Glomerular endothelial cell (primary cell): Measurements from ENCODE around the gene PCMT1. TPM values are rescaled to one million over a fixed set of nuclear protein-coding genes. Genes with fewer than 3 reads are reported as not detected.
"Not testable (repeated sequence)": the region's sequence is repeated elsewhere in the genome, so short reads cannot be mapped to it uniquely, and the experiment has no call there.

Source experiments
- DNase-seq: peaks from one replicate; pipeline ENCODE4 v3.0.0-alpha.2; 2011; ENCODE audit warnings: low read depth, low spot score; ENCODE audit errors: extremely low read depth
- total RNA-seq: library from RNA; depleted of rRNA; stranded (reverse); fragments of >200 nt; gene quantifications from 2 replicates; pipeline ENCODE4 v1.2.3, GENCODE V29; 2015

PCMT1 gene
- total RNA-seq, 1 donor from 2014 or later = 101 TPM

DNA sequence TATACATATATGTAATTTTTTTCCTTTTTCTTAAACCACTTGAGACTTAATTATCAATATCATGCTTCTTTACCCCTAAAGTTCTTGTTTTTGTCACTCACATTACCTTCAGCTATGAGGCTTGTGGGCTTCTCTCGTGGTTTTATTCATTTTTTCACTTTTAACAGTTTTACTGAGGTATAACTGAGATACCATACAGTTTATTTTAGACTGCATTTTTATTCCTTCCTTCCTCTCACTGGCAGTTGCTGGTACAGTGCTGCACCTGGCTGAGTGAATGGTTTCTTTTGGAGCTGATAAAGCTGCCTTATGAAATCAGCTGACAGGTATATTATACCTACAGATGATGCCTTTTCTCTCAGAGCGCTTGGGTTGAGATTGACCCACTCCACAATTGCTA, 60.3 kb downstream of the PCMT1 start:
- DNase-seq = no peak

DNA sequence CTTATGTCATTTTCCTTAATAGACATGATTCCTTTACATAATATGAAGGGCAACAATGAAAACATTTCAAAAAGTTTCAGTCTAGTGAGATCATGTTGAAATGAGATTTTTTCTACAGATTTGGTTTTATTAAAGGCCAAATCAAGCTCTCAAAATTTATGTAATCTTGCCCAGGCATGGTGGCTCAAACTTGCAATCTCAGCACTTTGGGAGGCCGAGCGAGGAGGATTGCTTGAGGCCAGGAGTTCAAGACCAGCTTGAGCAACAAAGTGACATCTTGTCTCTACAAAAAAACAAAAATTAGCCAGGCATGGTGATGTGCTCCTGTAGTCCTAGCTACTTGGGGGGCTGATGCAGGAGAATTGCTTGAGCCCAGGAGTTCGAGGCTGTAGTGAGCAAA, 63.8 kb downstream of the PCMT1 start:
- no peak for DNase-seq

DNA sequence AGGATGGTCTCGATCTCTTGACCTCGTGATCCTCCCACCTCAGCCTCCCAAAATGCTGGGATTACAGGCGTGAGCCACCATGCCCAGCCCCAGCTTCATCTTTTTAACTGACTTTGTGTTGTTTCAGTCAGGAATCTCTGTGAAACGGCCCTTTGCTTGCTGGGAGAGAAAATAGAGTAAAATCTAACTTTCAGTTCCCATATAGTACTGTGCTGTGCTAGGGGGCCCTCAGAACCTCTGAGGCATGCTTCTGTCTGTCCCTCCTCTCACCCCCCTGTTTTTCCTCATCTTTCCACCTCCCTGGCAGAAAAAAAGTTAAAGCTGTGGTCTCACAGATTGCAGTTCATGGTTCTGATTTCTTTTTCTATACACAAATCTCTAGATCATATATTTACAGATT, 66.2 kb downstream of the PCMT1 start:
- no peak for DNase-seq

DNA sequence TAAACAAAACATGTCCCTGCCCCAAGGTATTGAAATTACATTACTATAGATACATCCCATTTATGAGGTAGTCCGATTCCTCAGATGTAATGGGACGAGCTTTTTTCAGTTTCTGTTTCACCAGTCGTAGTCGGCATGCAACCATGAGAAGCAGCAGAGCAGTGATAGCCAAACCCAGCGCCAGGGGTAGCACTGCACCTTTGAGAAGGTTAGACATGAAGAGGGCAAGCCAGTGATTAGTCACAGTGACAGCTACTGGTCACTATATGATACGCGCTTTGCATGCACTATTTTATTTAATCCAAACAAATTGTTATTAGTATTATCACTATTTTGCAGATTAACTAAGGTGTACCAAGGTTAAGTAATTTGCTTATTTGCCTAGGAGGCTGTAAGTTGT, 71.0 kb downstream of the PCMT1 start:
- no peak for DNase-seq

DNA sequence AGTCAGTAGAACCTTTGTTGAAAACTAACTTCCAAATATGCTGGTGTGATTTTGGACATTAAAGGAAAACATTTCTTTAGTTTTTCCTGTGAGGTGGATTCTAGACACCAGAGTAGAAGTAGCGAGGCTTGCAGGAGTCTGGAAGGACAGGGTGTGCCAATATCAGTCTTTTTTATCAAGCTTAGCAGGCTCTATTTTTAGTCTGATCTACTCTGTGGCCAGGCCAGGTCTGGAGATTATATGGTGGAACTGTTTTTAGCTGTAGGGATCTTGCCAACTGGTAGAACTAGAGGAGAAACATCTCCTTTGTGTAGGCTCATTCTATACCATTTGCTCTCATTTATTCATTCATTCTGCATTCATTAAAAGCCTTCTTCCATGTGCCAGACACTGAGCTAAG, 72.0 kb downstream of the PCMT1 start:
- DNase-seq = no peak

DNA sequence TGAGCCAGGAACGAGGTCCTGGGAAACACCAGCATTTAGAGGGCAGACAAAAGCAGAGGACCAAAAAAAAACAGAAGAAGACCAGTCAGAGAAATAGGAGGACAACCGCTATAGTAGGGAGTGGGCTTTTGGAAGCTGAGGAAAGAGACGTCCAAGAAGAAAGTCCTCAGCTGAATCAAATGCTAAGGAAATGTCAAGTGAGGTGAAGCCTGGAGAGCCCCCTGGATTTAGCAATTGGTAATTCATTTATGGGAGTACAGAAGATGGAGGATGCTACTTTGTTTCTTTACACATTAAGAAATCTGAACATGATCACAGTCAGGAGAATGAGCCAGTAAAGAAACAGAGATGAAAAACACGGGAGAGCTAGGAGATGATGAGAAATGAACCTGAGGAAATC, 73.5 kb downstream of the PCMT1 start:
- no peak for DNase-seq

DNA sequence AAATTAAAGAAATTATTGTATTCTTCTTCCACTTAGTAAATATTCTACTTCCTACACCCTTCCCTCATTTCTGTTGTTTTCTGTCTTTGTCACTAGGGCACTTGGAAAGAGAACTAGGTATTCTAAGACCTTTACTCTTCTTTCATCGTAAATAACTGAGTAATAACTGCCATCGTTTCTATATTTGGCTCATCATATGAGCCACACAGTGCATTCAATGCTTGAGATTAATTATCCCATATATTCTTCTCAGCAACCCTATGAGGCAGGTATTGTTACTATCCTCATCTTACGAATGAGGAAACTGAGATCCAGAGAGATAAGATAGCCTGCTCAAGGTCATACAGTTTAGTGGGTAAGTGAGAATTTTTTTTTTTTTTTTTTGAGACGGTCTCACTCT, 75.8 kb downstream of the PCMT1 start:
- no peak for DNase-seq

DNA sequence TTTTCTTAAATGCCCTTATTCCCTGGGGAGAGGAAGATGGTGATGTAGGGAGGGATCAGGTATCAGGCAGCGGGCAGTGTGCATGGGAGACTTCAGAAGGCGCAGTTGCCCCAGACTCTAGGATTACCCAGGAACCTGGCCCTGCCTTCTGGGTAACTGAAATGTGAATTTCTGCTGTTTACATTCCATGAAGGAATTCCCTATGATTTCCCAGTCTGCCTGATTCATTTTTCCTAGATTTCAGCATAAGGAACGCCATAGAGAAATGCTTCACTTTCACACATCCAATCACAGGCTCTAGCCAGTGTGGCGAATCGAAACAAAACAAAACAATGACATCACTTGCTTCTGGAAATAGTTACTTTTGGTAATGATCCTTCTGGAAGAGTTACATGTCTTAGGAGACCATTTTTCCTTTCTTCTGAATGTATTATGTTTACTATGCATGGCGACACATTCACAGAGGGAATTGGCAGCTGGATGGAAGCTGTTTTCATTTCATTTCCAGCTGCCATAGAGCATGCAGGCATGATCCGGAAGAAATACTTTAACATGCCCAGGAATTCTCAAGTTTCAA, 81.3 kb downstream of the PCMT1 start:
- no peak for DNase-seq

DNA sequence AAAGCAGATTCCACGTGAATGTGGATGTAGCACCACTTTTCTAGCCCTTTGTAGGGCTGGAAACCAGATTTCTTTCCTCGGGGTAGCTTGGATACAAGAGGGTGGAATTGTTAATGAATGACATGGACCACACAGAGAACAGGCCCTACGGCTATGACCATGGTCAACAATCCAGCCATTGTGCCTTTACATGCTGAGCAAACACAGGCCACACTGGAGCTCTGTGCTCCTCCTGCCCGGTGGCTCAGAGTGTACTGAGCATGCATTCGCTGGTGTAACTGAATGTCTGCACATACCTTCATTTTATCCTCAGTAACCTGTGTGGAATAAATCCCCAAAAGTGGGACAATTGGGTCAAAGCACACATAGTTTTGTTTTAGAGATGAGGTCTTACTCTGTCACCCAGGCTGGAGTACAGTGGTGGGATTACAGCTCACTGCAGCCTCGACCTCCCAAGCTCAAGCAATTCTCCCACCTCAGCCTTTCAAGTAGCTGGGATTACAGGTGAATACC, 81.8 kb downstream of the PCMT1 start:
- no peak for DNase-seq

DNA sequence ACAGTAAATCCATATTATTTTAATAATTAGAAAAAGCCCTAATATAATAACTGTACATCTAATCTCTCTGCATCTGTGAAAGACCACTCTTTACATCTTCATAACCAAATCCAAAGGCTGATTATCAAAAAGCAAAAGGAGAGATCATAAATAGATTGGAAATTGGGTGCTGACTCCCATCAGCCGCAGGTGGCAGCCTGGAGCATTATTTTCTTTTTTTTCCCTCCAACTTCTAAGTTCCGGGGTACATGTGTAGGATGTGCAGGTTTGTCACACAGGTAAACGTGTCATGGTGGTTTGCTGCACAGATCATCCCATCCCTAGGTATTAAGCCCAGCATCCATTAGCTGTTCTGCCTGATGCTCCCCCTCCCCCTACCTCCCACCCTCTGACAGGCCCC, 84.1 kb downstream of the PCMT1 start:
- DNase-seq = no peak

DNA sequence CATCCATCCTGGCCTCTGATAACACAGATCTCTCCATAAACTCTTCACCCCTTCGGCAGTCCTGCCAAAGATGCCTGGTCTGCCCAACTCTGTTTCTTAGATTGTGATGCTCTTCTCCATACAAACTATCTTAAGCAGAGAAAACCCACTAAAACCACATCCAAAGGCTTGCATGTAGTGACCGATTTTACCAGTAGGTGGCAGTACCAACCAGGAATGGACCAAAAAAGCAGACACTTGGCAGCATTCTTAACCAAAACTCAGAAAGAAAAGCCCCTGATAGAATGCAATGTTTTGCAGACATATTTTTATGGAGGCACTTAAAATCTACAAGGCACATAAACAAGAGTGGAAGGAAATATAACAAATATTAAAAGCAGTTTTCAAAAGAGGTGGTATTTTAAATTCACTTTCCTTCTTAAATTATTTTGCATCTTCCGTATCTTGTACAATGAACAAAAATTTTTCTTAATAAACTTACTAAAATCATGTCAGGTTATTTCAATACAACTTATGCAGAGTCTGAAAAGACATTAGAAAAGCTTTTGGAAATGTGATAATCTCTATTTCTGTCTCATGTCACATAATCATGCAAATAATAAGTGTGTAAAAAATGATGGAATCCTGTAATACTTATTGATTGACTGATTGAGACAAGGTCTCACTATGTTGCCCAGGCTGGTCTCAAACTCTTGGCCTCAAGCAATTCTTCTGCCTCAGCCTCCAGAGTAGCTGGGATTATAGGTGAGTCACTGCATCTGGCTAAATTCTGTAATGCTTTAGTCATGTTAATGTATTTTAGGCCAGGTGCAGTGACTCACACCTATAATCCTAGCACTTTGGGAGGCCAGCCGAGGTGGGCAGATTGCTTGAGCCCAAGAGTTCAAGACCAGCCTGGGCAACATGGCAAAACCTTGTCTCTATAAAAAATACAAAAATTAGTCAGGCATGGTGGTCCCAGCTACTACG, 85.3 kb downstream of the PCMT1 start:
- DNase-seq = no peak

DNA sequence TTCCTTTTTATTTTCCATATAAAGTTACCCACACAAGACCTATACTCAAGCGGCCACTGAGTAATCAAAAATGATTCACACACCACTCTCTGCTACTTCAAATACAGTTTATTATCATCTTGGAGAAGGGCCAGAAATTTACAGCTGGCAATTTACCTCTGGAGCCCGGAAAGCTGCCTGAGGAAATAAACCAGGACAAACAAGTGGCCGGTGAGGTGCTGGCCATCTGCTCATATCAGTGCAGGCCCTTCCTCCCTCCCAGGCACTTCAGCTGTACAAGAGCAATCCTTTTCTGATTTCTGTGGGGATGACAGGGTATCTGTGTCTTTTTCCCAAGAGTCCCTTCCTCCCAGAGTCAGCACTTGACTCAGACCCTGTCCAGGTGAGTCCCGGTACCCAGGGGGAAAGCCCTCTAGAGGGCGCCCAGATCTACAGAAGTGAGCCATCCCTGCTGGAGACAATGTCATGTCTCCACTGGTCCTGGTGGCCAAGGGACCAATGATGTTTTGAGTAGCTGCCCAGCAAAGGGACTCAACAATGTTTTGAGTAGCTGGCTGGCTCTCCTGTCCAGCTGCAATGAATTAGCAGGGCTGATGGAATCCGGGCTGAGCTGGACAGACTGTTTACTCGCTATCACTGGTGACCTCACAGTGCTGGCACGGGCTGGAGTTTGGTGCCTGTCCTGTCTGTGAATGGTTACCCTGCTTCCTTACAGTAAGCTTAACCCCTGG, 91.0 kb downstream of the PCMT1 start:
- no peak for DNase-seq

DNA sequence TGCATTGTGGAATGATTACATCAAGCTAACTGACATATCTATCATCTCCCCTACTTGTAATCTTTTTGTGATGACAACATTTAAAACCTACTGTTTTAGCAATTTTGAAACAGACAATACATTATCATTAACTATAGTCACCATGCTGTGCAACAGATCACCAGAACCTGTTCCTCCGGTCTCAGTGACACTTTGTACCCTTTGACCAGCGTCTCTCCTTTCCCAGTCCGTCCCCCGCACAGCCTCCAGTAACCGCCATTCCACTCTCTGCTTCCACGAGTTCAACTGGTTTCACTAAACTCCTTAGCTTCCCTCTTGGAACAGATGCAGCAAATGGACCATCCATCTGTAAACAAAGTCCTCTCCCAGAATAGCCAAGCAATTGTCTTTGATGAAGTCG, 92.8 kb downstream of the PCMT1 start:
- DNase-seq = no peak

DNA sequence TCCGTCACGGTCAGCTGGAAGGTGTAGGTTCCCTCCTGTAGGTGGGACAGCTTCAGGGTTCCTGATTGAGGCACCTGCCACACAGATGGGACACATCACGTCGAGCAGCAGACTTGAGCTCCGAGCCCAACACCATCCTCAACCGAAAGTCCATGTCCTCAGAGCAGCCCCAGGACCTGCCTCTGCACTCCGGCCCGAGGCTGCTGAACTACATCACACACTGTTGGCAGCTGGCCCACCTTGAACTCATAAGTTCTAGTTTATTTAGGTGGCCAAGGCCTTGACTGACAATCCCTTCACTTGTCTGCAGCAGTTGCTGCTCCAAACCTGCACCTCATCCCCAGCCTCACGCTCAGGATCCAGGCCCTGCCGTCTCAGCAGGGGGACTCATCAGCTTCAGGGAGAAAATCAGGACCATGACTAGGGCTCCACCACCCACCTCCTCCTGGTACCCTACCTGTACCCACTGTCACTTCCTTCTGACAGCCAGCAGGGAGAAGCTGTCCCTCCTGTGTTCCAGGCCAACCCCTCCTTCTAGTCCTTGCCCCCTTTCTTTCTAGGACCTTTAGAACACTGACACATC, 93.6 kb downstream of the PCMT1 start:
- no peak for DNase-seq

DNA sequence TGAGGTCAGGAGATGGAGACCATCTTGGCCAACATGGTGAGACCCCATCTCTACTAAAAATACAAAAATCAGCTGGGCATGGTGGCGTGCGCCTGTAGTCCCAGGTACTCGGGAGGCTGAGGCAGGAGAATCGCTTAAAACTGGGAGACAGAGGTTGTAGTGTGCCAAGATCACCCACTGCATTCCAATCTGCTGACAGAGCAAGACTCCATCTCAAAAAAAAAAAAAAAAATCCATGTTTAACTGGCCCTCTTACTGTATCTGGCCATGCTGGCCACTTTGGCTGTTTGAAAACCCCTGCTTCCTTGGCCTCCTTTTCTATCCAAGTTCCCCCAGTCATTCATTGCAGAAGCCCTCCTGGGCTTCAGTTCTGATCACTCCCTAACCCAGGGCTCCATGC, 94.5 kb downstream of the PCMT1 start:
- not testable (repeated sequence) for DNase-seq

DNA sequence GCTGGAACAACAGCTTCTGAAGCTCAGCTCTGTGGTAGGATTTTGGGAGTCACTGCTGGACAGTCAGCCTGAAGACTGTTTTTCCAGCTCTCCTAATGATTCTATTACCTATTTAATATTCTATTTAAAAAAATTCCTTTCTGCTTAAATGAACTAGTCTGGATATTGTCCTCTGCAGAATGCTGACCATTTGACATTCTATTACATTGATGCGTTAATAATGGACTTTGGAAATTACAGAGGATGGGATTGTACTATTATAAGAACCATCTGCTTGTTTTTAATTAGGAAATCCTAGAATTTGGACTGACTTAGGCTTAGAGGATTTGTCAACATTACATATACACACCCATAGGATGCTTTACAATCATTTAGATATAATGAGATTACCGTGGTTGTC, 94.9 kb downstream of the PCMT1 start:
- no peak for DNase-seq

DNA sequence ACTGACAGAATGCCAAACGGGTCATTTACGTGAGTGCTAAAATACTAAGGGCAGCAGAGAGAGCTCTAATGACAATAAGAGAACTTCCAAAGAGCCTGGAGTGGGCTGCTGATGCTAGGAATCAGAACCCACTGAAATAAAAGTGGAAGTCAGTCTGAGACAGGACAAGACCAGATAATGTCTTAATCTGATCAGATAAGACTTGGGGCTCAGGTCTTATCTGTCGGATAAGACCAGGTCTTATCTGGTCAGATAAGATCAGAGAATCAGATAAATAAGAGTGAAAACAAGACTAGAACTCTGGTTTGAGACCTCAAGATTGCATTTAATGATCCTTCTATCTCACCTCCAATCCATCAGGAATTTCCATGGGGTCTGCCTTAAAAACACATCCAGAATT, 96.0 kb downstream of the PCMT1 start:
- DNase-seq = no peak

DNA sequence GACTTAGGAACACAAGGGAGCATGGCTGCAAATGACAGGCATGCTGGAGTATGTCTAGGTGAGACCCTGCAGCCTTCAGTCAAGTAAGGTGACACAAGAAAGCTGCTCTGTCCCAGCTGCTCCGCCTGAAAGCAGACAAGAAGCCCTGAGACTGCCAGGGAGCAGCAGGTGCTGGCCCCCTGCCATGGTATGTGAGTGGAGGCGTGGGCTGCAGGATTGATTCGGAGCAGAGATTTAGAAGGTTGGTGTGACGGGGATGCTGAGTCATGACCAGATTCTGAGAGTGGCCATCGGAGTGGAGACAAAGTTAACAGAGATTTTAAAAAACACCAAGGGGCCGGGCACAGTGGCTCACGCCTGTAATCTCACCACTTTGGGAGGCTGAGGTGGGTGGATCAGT, 96.8 kb downstream of the PCMT1 start:
- no peak for DNase-seq

DNA sequence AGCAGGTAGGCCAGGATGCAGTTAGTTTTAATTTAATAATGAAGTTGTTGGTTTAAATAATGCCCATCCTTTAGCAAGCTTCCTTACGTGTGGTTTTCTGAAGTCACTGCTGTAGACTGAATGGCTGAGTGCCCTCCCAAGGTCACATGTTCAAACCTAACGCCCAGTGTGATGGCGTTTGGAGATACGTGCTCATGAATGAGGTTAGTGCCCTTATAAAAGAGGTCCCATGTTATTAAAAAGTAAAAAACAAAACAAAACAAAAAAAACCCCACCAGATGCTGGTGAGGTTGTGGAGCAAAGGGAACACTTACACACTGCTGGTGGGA, 98.4 kb downstream of the PCMT1 start:
- DNase-seq = no peak

DNA sequence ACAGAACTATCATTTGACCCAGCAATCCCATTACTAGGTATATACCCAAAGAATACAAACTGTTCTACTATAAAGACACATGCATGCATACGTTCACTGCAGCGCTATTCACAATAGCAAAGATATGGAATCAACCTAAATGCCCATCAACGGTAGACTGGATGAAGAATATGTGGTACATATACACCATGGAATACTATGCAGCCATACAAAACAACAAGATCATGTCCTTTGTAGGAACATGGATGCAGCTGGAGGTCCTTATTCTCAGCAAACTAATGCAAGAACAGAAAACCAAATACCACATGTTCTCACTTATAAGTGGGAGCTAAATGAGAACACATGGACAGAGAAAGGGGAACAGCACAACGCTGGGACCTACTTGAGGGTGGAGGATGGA, 98.8 kb downstream of the PCMT1 start:
- not testable (repeated sequence) for DNase-seq

DNA sequence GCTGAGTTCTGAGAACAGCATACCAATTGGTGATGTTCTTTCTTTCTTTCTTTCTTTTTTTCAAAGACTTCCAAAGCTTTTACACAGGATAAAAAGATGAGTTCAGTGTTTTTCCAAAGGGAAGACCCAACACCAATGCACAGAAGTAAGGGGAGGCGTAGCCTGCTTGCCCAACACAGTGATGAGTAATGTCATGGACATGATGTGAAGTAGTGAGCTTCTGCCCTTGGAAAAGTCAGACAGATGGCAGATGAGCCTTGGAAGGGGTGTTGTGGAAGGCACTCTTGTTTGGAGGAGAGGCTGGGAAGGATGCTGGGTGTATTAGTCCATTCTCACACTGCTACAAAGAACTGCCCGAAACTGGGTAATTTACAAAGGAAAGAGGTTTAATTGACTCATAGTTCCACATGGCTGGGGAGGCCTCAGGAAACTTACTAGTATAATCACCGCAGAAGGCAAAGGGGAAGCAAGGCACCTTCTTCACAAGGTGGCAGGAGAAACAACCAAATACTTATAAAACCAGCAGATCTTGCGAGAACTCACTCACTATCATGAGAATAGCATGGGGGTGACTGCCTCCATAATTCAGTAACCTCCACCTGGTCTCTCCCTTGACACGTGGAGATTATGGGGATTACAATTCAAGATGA, 102.0 kb downstream of the PCMT1 start:
- no peak for DNase-seq
